Daoy (cell line): Measurements from ENCODE around the gene GRAMD1B. TPM values are rescaled to one million over a fixed set of nuclear protein-coding genes. Genes with fewer than 3 reads are reported as not detected.
"Not testable (repeated sequence)": the region's sequence is repeated elsewhere in the genome, so short reads cannot be mapped to it uniquely, and the experiment has no call there.

Experiments used
- DNase-seq: peaks from one replicate; pipeline ENCODE4 v3.0.0-alpha.2; 2015; ENCODE audit warnings: low read depth
- total RNA-seq: library from RNA; depleted of rRNA; stranded (reverse); fragments of >200 nt; shearing (Covaris generic); gene quantifications from 2 replicates; pipeline ENCODE4 v1.2.3, GENCODE V29; 2014

The GRAMD1B gene
- total RNA-seq, 1 experiment from 2014 or later = 4.1 TPM

DNA sequence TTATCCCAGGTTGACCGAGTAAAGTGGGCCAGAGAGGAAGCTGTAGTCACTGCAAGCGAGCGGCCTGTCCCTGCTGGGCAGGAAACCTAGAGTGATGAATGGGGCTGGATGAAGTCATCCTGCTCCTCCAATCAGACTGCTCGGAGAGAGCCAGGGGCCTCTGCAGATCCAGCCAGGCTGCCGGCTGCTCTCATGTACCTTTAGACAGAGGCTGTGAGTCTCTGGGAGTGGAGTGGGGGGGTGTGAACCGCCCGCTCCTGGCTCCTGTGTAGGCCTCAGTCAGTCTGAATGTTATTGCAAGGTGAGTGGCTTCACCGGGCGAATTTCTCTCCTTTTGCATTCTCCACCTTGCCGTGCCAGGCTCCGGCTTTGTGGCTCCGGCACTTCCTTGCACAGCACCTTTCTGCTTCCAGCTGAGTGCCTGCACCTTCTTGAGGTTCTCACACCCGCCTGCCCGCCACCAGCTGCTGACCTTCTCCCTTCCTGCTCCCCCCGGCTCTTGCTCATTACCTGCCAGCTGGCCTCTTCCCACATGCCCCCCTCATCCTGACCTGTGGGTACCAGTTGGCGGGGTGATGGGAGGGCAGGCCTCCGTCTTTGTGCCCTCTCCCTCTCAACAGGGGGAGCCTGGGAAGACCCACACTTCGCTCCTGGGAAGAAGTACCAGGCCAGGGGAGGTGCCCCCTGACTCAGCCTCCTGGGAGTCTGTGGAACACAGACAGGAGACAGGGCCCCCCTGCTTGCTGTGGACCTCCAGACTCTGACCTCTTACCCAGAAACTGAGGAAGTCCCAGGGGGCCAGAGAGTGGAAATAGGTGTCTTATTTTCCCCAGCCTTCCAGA is 79.9 kb downstream of the GRAMD1B start:
- DNase-seq = peak; percentile 84

DNA sequence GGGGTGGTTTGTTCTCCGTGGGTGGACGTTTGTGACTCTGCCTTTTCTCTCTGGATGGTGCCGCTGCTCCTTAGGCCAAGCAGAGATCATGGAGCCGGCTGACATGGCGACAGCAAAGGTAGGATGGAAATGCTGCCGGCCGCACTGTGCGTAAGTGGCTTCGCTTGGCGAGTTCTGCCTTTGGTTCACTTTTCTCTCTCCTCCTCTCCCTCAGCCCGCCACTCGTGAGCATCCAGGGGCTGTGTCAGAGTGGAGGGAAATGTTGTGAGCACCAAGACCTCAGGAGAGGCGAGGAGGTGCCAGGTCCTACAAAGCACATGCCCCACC is 80.5 kb downstream of the GRAMD1B start:
- no peak for DNase-seq

GRCh38 chr11:123511037-123511870 is 81.2 kb downstream of the GRAMD1B start:
- peak; percentile 93 for DNase-seq

- not testable (repeated sequence) for DNase-seq
Measured at GRCh38 chr11:123513309-123513708, 83.2 kb downstream of the GRAMD1B start.

DNA sequence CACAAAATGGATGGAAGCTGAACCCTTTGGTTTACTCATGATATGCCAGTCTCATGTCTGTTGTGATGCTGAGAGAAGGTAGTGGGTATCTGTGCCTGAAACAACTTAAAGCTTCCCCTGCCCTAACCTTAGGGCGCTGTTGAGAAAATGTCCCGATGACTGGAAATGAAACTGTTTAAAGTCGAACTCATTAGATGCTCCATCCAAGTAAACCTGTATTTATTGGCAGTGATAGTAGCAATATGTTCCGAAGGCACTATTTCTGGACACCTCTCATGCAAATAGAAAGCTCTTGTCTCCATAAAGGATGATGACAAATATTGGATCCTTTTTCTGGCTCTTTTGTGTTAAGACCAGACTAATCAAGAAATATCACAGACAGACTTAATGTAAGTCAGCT is 86.2 kb downstream of the GRAMD1B start:
- DNase-seq = no peak

GRCh38 chr11:123517559-123518364 is 87.7 kb downstream of the GRAMD1B start:
- peak; percentile 8 for DNase-seq

DNA sequence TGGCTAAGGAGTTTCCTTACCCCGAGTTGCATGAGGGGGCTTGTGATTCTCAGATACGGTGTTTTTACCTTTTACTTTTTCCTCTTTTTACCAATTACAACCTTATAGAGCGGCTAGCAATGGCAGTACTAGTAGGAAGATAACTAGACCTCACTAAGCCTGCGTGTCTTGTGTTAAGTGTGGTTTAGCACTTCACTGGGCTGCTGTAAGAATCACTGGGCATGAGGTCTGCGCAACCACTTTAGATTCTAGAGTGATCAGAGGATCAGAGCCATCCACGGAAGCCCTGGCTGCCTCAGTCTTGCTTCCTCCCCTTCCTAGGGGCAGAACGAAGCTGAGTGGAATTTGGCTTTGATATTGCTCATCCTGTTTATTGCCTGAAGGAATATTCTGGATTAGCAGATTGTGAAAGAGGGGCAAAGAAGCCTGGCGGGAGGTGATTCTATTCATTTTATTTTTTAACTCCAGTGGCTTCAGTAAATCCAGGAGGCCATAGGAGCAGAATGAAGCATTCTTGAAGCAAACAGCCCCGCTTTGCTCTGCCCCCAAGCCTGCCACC is 88.5 kb downstream of the GRAMD1B start:
- no peak for DNase-seq

DNA sequence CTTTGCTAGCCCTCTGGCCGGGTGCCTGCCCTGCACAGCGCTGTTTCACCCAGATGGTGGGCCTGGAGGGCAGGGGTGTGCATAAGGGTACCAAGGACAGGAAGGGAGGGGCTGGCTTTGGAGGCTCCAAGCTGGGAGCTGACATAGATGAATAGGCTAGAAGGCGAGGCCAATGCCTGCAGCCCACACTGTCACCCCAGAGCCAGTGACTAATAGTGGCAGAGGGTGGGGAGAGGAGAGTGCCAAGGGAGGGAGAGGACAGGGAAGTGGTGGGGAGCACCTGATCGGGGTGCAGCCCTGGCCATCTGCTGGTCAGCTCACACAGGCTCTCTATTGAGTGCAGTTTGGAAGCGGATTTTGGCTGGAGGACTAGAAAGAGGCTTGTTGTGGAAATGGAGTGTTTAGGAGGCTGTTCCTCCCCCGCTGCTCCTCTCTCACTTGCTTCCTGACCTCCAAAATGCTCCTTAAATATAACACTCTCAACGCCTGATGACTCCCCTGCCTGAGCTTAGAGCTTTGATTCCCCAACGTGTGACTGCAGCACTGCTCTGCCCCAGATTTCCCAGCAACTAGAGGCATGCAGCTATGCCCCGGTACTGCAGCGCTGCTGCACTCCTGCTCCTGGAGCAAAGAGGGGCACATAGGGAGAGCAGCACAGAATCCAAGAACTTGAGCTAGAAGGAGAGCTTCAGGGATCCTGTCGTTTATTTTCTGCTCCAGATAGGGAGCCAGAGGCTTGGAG is 89.2 kb downstream of the GRAMD1B start:
- peak; percentile 67 for DNase-seq

GRCh38 chr11:123519797-123520193 is 89.7 kb downstream of the GRAMD1B start:
- DNase-seq = no peak

GRCh38 chr11:123520476-123520875 is 90.4 kb downstream of the GRAMD1B start:
- peak; percentile 39 for DNase-seq

DNA sequence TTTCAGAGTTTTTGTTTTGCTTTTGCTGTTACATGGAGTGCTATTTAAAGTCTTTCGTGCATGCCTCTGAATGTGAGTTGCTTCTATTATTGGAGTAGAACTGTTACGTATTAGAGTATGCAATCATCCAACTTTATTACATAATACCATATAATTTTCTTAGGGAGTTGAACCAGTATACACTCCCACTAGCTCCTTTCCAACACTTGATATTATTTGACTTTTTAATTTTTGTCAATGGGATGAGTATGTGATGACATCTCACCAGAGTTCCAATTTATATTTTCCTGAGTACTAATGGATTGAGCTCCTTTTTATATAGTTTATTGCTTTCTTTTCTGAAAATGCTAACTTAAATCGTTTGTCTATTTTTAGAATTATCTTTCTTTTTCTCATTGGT is 90.9 kb downstream of the GRAMD1B start:
- no peak for DNase-seq

DNA sequence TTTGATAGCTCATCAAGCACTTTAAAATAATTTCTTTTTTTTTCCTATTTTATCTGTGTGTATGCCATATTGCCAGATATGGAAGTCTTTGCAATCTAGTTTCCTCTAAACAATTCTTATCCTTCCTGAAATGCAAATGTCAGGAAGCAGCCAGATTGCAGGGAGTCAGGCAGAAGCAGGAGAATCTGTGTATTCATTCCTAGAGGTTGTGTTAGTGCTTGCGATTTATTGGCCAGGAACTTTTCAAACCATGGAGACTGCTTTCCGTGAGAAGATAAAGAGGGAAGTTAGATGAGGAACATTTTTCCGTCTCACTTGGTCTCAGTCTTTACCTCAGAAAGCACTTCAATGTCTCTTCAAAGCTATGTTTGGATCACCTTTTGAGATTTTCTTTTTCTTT is 91.9 kb downstream of the GRAMD1B start:
- no peak for DNase-seq

- DNase-seq = no peak
Measured at GRCh38 chr11:123523539-123523938, 93.5 kb downstream of the GRAMD1B start.

GRCh38 chr11:123525097-123525496 is 95.0 kb downstream of the GRAMD1B start:
- DNase-seq = no peak

DNA sequence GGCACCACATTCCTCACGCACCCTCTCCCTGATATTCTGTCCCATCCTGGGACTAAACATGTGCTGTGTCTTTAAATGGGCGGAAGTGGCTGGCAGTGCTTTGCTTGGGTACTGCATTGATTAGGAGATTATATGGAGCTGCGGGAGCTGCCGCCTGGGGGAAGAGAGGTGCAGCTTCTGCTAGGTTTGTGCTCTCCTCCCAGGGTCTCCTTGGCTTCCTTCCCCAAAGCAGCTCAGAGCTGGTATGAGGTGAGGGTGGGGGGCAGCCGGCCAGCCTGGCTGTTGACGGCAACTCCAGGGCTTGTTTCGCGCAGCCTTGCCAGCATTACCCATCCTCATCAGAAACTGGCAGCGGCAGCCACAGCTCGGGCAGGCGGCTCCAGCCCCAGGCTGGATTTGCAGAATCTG is 95.4 kb downstream of the GRAMD1B start:
- no peak for DNase-seq

DNA sequence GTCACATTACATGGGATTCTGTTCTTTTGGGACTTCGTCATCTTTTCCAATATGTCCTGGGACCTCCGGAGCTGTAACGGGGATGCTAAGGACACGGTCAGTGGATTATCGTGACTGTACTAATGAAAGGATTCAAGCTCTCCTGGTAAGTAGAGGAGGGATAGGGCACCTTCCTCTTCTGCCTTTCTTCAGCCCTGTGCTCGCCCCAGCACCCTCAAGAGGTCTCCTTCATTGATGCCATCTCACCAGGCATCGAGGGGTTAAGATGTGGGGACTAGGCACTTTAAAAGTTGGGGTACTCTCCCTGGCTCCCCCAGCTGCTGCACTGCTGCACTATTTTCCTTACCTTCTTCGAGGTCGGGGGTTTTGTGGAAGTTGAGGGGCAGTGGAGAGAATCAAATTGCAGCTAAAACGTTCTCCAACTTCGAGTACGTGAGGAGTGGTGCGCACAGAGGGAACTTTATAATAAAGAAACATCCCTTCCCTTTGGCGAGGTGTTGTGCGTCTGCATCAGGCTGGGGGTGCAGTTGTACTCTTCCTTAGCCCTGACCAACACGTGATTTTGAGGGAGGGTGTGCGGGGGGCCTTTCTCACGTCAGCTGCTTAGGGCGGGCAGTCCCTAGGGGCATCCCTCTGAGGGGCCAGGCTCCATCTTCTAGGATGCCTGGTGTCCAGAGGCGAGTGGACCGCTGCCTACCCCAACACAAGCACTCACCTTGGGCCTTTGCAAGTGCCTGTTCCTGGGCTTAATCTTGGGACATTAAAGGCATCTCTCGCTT is 96.1 kb downstream of the GRAMD1B start:
- DNase-seq = no peak

- DNase-seq = no peak
Measured at GRCh38 chr11:123526918-123527317, 96.8 kb downstream of the GRAMD1B start.

GRCh38 chr11:123527526-123527925 is 97.5 kb downstream of the GRAMD1B start:
- no peak for DNase-seq

DNA sequence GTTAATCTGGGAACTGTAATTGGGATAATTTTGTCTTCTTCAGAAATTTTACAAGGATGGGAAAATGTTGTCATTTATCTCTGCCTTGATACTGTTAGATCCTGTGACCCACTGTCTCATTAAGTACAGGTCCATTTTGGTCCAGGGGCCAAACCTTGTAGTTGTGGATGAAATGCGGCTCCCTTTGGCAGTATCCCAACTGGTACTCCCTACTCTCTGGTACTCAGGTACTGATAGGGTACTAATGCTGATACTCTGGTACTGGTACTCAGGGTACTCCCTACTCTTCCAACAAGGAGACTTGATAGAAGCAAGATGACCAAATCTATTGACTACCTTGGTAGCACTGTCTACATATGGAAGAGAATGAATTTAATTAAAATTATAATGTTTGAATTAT is 97.9 kb downstream of the GRAMD1B start:
- no peak for DNase-seq

GRCh38 chr11:123531325-123531724 is 101.3 kb downstream of the GRAMD1B start:
- DNase-seq = no peak
